Measurements from ENCODE around the gene CCDC88B. TPM values are rescaled to one million over a fixed set of nuclear protein-coding genes. Genes with fewer than 3 reads are reported as not detected.

The CCDC88B gene
- total and polyA plus RNA-seq, 2 donors (not counting 1 experiment from before 2014, with no cell fraction given): 0.56 to 3.1 TPM

DNA sequence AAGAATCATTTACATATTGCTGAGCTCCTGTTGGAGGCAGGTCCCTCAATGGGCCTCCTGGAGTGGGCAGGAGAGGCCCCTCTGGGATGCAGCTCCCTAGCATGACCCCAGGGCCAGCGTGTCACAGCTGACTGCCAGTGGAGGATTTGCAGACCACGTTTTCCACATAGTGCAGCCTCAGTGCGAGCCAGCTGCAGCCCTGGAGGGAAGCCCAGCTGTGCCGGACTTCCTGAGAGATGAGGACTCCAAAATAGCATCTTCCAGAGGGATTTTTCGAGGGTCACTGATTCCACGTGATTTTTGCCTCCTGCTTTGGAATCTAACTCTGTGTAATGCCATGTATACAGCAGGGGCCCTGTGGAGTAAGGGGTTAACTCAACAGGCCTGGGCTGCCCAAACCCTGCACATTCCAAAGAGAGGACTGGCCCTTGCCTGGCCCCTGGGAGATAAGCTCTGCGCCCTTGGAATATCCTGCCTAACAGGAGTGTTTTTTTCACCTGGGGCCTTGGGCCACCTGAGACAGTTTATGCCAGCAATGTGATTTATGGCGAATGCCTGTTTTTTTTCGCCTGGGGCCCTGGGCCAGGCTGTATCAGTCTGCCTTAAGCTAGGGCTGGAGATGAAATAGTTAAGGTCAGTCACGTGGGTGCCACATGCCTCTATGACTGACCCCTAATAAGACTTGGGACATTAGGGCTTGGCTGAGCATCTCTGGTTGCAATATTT lies 66.4 kb downstream of the CCDC88B start:
- H3K4me2 ChIP-seq (ENCODE audit: extremely low read depth, insufficient read depth, low read length): no peak overlapping the region
- peaks cover 18% of the 10 kb centered on the region for H3K27me3 ChIP-seq (ENCODE audit: control insufficient read depth, insufficient read depth, low read length)
- no peak overlapping the region for H3K27ac ChIP-seq (ENCODE audit: insufficient read depth, low read length)
- no peaks in the 10 kb centered on the region for H3K79me2 ChIP-seq (ENCODE audit: control insufficient read depth, insufficient read depth, low read length)
- no peak overlapping the region for H3K9ac ChIP-seq (ENCODE audit: insufficient read depth, low read length)
- H3K9me3 ChIP-seq (ENCODE audit: control insufficient read depth, insufficient read depth, low read depth, low read length): no peaks in the 10 kb centered on the region
- no peaks in the 10 kb centered on the region for H3K36me3 ChIP-seq (ENCODE audit: control insufficient read depth, insufficient read depth, low read length)
- DNase-seq (ENCODE audit: low read depth in 2 of 2): peak in 1 of 2 donors; percentile 35
- H2AFZ ChIP-seq (ENCODE audit: low read length): no peak overlapping the region
- no peaks in the 10 kb centered on the region for H3K4me1 ChIP-seq (ENCODE audit: control insufficient read depth, extremely low read depth, insufficient read depth, low read length)
- H3K4me3 ChIP-seq (replicated peaks in 1 of 4; ENCODE audit: control extremely low read depth in 1 of 4, insufficient read depth in 1 of 4, low read depth in 3 of 4, low read length in 4 of 4): no peak overlapping the region
- TF ChIP-seq, protein P1, sequence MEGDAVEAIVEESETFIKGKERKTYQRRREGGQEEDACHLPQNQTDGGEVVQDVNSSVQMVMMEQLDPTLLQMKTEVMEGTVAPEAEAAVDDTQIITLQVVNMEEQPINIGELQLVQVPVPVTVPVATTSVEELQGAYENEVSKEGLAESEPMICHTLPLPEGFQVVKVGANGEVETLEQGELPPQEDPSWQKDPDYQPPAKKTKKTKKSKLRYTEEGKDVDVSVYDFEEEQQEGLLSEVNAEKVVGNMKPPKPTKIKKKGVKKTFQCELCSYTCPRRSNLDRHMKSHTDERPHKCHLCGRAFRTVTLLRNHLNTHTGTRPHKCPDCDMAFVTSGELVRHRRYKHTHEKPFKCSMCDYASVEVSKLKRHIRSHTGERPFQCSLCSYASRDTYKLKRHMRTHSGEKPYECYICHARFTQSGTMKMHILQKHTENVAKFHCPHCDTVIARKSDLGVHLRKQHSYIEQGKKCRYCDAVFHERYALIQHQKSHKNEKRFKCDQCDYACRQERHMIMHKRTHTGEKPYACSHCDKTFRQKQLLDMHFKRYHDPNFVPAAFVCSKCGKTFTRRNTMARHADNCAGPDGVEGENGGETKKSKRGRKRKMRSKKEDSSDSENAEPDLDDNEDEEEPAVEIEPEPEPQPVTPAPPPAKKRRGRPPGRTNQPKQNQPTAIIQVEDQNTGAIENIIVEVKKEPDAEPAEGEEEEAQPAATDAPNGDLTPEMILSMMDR (conservative IDR thresholded peaks at IDR 0.05 in 1 of 2, IDR thresholded peaks at IDR 0.05 in 1 of 2; ENCODE audit: low read depth in 1 of 2, low read length in 2 of 2): no peak
- TF ChIP-seq EZH2 (IDR thresholded peaks at IDR 0.05; ENCODE audit: low read length, missing control alignments): no peak
- H4K20me1 ChIP-seq (ENCODE audit: control insufficient read depth, extremely low read depth, insufficient read depth, low read length): no peaks in the 10 kb centered on the region

Other genes starting within 250 kb of the CCDC88B start
- 24.8 and 28.2 TPM in 2 replicates for gene MACROD1, start 174.1 kb upstream of the CCDC88B start, total RNA-seq
- 6.0 and 8.8 TPM in 2 replicates for gene MACROD1, start 174.1 kb upstream of the CCDC88B start, polyA plus RNA-seq
- gene STIP1, start 154.0 kb upstream of the CCDC88B start, total RNA-seq: 96.3 and 98.8 TPM in 2 replicates
- 147 and 198 TPM in 2 replicates for gene STIP1, start 154.0 kb upstream of the CCDC88B start, polyA plus RNA-seq
- gene FERMT3, start 133.5 kb upstream of the CCDC88B start, total RNA-seq: 1.0 and 3.6 TPM in 2 replicates
- 1.2 and 1.9 TPM in 2 replicates for gene FERMT3, start 133.5 kb upstream of the CCDC88B start, polyA plus RNA-seq
- gene TRPT1, start 114.0 kb upstream of the CCDC88B start, total RNA-seq: 32.9 and 41.5 TPM in 2 replicates
- gene TRPT1, start 114.0 kb upstream of the CCDC88B start, polyA plus RNA-seq: 20.5 and 25.7 TPM in 2 replicates
- 47.8 and 71.5 TPM in 2 replicates for gene NUDT22, start 113.9 kb upstream of the CCDC88B start, total RNA-seq
- 17.7 and 18.5 TPM in 2 replicates for gene NUDT22, start 113.9 kb upstream of the CCDC88B start, polyA plus RNA-seq
- 12.6 TPM in 2 replicates for gene DNAJC4, start 109.7 kb upstream of the CCDC88B start, total RNA-seq
- gene DNAJC4, start 109.7 kb upstream of the CCDC88B start, polyA plus RNA-seq: 11.2 and 12.6 TPM in 2 replicates
- gene VEGFB, start 105.6 kb upstream of the CCDC88B start, total RNA-seq: 24.4 and 27.9 TPM in 2 replicates
- gene VEGFB, start 105.6 kb upstream of the CCDC88B start, polyA plus RNA-seq: 21.2 and 25.3 TPM in 2 replicates
- 60.9 and 62.9 TPM in 2 replicates for gene FKBP2, start 99.1 kb upstream of the CCDC88B start, total RNA-seq
- 34.7 and 41.4 TPM in 2 replicates for gene FKBP2, start 99.1 kb upstream of the CCDC88B start, polyA plus RNA-seq
- gene PPP1R14B, start 93.3 kb upstream of the CCDC88B start, total RNA-seq: 121 and 122 TPM in 2 replicates
- 107 and 199 TPM in 2 replicates for gene PPP1R14B, start 93.3 kb upstream of the CCDC88B start, polyA plus RNA-seq
- gene PLCB3, start 88.7 kb upstream of the CCDC88B start, total RNA-seq: 34.2 and 37.2 TPM in 2 replicates
- 17.2 and 20.6 TPM in 2 replicates for gene PLCB3, start 88.7 kb upstream of the CCDC88B start, polyA plus RNA-seq
- 68.6 and 79.9 TPM in 2 replicates for gene BAD, start 55.5 kb upstream of the CCDC88B start, total RNA-seq
- gene BAD, start 55.5 kb upstream of the CCDC88B start, polyA plus RNA-seq: 31.6 and 35.7 TPM in 2 replicates
- gene GPR137, start 54.4 kb upstream of the CCDC88B start, total RNA-seq: 8.2 and 10.9 TPM in 2 replicates
- 10.7 and 11.6 TPM in 2 replicates for gene GPR137, start 54.4 kb upstream of the CCDC88B start, polyA plus RNA-seq
- under 0.01 TPM in 1 of 2 replicates, not detected in the other for gene KCNK4, start 48.9 kb upstream of the CCDC88B start, total RNA-seq
- not detected in 2 replicates for gene KCNK4, start 48.9 kb upstream of the CCDC88B start, polyA plus RNA-seq
- gene CATSPERZ, start 39.8 kb upstream of the CCDC88B start, total RNA-seq: 0.33 and 1.0 TPM in 2 replicates
- 0.09 TPM in 1 of 2 replicates, not detected in the other for gene CATSPERZ, start 39.8 kb upstream of the CCDC88B start, polyA plus RNA-seq
- gene ESRRA, start 34.7 kb upstream of the CCDC88B start, total RNA-seq: 32.4 and 32.5 TPM in 2 replicates
- 6.7 and 8.1 TPM in 2 replicates for gene ESRRA, start 34.7 kb upstream of the CCDC88B start, polyA plus RNA-seq
- 248 and 255 TPM in 2 replicates for gene TRMT112, start 22.6 kb upstream of the CCDC88B start, total RNA-seq
- 161 and 222 TPM in 2 replicates for gene TRMT112, start 22.6 kb upstream of the CCDC88B start, polyA plus RNA-seq
- 301 and 319 TPM in 2 replicates for gene PRDX5, start 22.1 kb upstream of the CCDC88B start, total RNA-seq
- gene PRDX5, start 22.1 kb upstream of the CCDC88B start, polyA plus RNA-seq: 311 and 431 TPM in 2 replicates
- gene RPS6KA4, start 19.0 kb downstream of the CCDC88B start, total RNA-seq: 27.6 and 29.3 TPM in 2 replicates
- gene RPS6KA4, start 19.0 kb downstream of the CCDC88B start, polyA plus RNA-seq: 15.9 and 20.5 TPM in 2 replicates
- gene SLC22A11, start 215.7 kb downstream of the CCDC88B start, total RNA-seq: not detected in 2 replicates
- not detected in 2 replicates for gene SLC22A11, start 215.7 kb downstream of the CCDC88B start, polyA plus RNA-seq

Measured in fibroblast of lung (primary cell).